WTC11 (cell line): ENCODE results near the gene MTM1. TPM values are rescaled to one million over a fixed set of nuclear protein-coding genes. Genes with fewer than 3 reads are reported as not detected.
A peak's percentile ranks its signal among the peaks of the same experiment; 100 is the strongest.

Experiments used
- ATAC-seq: fragments of 200-7000 bp; cut with Tn5 transposase; 2 replicates; pipeline ENCODE4 v1.10.0; 2021; ENCODE audit warnings: mild to moderate bottlenecking, moderate library complexity
- CTCF ChIA-PET: fragments of 300-600 bp; sonication (Branson Sonifier 250); formaldehyde crosslinking; loops from one replicate; lab custom pipeline; 2021; ENCODE audit warnings: antibody characterized with exemption; lab: Charles Lee
- POLR2A ChIA-PET: fragments of 350-600 bp; sonication (Branson Sonifier 250); formaldehyde crosslinking; loops from one replicate; lab custom pipeline; 2021; ENCODE audit warnings: antibody characterized with exemption; lab: Charles Lee
- DNase-seq: peaks from one replicate; pipeline ENCODE4 v3.0.0; 2021; ENCODE audit warnings: low spot score
- H3K27ac Mint-ChIP-seq: 2 replicates; pipeline ENCODE4 v1.8.0; 2021; ENCODE audit warnings: mixed read lengths
- H3K27me3 Mint-ChIP-seq: 2 replicates; pipeline ENCODE4 v1.8.0; 2021; ENCODE audit warnings: low read depth, mild to moderate bottlenecking, moderate library complexity, mixed read lengths
- H3K36me3 Mint-ChIP-seq: 2 replicates; pipeline ENCODE4 v1.8.0; 2021; ENCODE audit warnings: mixed read lengths
- H3K4me1 Mint-ChIP-seq: 2 replicates; pipeline ENCODE4 v1.8.0; 2022; ENCODE audit warnings: mixed read lengths
- H3K4me3 Mint-ChIP-seq: 2 replicates; pipeline ENCODE4 v1.8.0; 2021; ENCODE audit warnings: mild to moderate bottlenecking, moderate library complexity, mixed read lengths
- H3K9me3 Mint-ChIP-seq: 2 replicates; pipeline ENCODE4 v1.8.0; 2021; ENCODE audit warnings: mixed read lengths
- AR ChIP-seq: fragments of 250-450 bp; sonication (Bioruptor Pico); IDR thresholded peaks from 2 replicates; pipeline ENCODE4 v1.9.0; 2021; ENCODE audit warnings: mild to moderate bottlenecking
- ATF6 ChIP-seq: sonication (generic); formaldehyde crosslinking; IDR thresholded peaks from 2 replicates; pipeline ENCODE4 v1.8.1; 2023; ENCODE audit warnings: mild to moderate bottlenecking, missing genetic modification reagents
- E2F1 ChIP-seq: sonication (generic); formaldehyde crosslinking; IDR thresholded peaks from 2 replicates; pipeline ENCODE4 v1.8.0; 2022; ENCODE audit warnings: mild to moderate bottlenecking, missing genetic modification reagents
- ELF4 ChIP-seq: sonication (generic); formaldehyde crosslinking; IDR thresholded peaks from 2 replicates; pipeline ENCODE4 v1.8.1; 2022; ENCODE audit warnings: low read depth, mild to moderate bottlenecking, moderate library complexity, missing genetic modification reagents
- ESRRA ChIP-seq: sonication (generic); formaldehyde crosslinking; IDR thresholded peaks from 2 replicates; pipeline ENCODE4 v1.8.1; 2022; ENCODE audit warnings: mild to moderate bottlenecking, missing genetic modification reagents, borderline replicate concordance
- ETV6 ChIP-seq: sonication (generic); formaldehyde crosslinking; IDR thresholded peaks from 2 replicates; pipeline ENCODE4 v1.8.1; 2022; ENCODE audit warnings: mild to moderate bottlenecking, missing genetic modification reagents
- FOXJ3 ChIP-seq: sonication (generic); formaldehyde crosslinking; IDR thresholded peaks from 2 replicates; pipeline ENCODE4 v1.9.0; 2021; ENCODE audit warnings: missing genetic modification reagents, mild to moderate bottlenecking, borderline replicate concordance
- GTF2I ChIP-seq: fragments of 250-450 bp; sonication (Bioruptor Pico); conservative IDR thresholded peaks from 2 replicates; pipeline ENCODE4 v1.4.0; 2021; ENCODE audit warnings: mild to moderate bottlenecking
- HMGA2 ChIP-seq: fragments of 250-450 bp; sonication (Bioruptor Pico); IDR thresholded peaks from 2 replicates; pipeline ENCODE4 v1.4.0; 2021; ENCODE audit warnings: mild to moderate bottlenecking, moderate library complexity
- MLX ChIP-seq: sonication (generic); formaldehyde crosslinking; IDR thresholded peaks from 2 replicates; pipeline ENCODE4 v1.8.1; 2023; ENCODE audit warnings: mild to moderate bottlenecking, missing genetic modification reagents, moderate library complexity
- NR2C2 ChIP-seq: sonication (generic); formaldehyde crosslinking; IDR thresholded peaks from 2 replicates; pipeline ENCODE4 v1.8.0; 2022; ENCODE audit warnings: mild to moderate bottlenecking, missing genetic modification reagents
- OVOL2 ChIP-seq: fragments of 250-450 bp; sonication (Bioruptor Pico); IDR thresholded peaks from 2 replicates; pipeline ENCODE4 v1.9.0; 2021; ENCODE audit warnings: mild to moderate bottlenecking, borderline replicate concordance
- SMAD3 ChIP-seq: sonication (generic); formaldehyde crosslinking; IDR thresholded peaks from 2 replicates; pipeline ENCODE4 v1.8.0; 2022; ENCODE audit warnings: missing genetic modification reagents, mild to moderate bottlenecking, borderline replicate concordance
- TEAD4 ChIP-seq: sonication (generic); formaldehyde crosslinking; IDR thresholded peaks from 2 replicates; pipeline ENCODE4 v1.8.0; 2022; ENCODE audit warnings: mild to moderate bottlenecking, missing genetic modification reagents
- ZNF121 ChIP-seq: sonication (generic); formaldehyde crosslinking; IDR thresholded peaks from 2 replicates; pipeline ENCODE4 v1.8.0; 2023; ENCODE audit warnings: missing genetic modification reagents
- ZNF232 ChIP-seq: sonication (generic); formaldehyde crosslinking; IDR thresholded peaks from 2 replicates; pipeline ENCODE4 v1.8.0; 2022; ENCODE audit warnings: mild to moderate bottlenecking, missing genetic modification reagents
- ZNF425 ChIP-seq: fragments of 250-450 bp; sonication (Bioruptor Pico); conservative IDR thresholded peaks from 2 replicates; pipeline ENCODE4 v1.9.0; 2021; ENCODE audit warnings: mild to moderate bottlenecking
- total RNA-seq: library from RNA; stranded (reverse); gene quantifications from 3 replicates; pipeline ENCODE4 v1.2.3, GENCODE V29; 2021

MTM1 gene
- total RNA-seq, 1 experiment from 2014 or later = 10.4 TPM

- POLR2A ChIA-PET = no interaction called here
- H3K4me3 Mint-ChIP-seq = no peak overlapping the region
- CTCF ChIA-PET = interaction anchor here (1.5 kb wide), 1 partner anchor 135 kb away, joined by 6 read pairs; no protein-coding TSS in a partner anchor
Observed at GRCh38 chrX:150548684-150549083, 19.7 kb upstream of the MTM1 start.

GRCh38 chrX:150551963-150552362 is 16.5 kb upstream of the MTM1 start:
- ATAC-seq = no peak
- CTCF ChIA-PET = no interaction called here
- Mint-ChIP-seq H3K27ac (no peak overlapping the region), H3K4me3 (no peak overlapping the region), H3K9me3 (no peaks in the 10 kb centered on the region), H3K27me3 (peaks cover 54% of the 10 kb centered on the region), H3K4me1 (peaks cover 6% of the 10 kb centered on the region)
- POLR2A ChIA-PET = no interaction called here
- no peak for TF ChIP-seq OVOL2 (CRISPR knock-in tag)
- TF ChIP-seq ZNF232 (CRISPR knock-in tag) = no peak
- TF ChIP-seq ELF4 (CRISPR knock-in tag) = no peak
- no peak for TF ChIP-seq ZNF425 (CRISPR knock-in tag)
- no peak for TF ChIP-seq ESRRA
- no peak for TF ChIP-seq E2F1 (CRISPR knock-in tag)
- TF ChIP-seq FOXJ3 (CRISPR knock-in tag) = no peak
- no peak for TF ChIP-seq SMAD3 (CRISPR knock-in tag)
- no peak for TF ChIP-seq ATF6
- no peak for TF ChIP-seq GTF2I (CRISPR knock-in tag)
- TF ChIP-seq, all 79 proteins: peak for 0
- no peak for DNase-seq
- H3K36me3 Mint-ChIP-seq = no peaks in the 10 kb centered on the region

More at GRCh38 chrX:150548684-150549083, 19.7 kb upstream of the MTM1 start:
- no peak for DNase-seq
- no peak for TF ChIP-seq ZNF232 (CRISPR knock-in tag)
- Mint-ChIP-seq H3K27me3 (peaks cover 60% of the 10 kb centered on the region), H3K9me3 (no peaks in the 10 kb centered on the region), H3K27ac (no peak overlapping the region), H3K4me1 (peaks cover 17% of the 10 kb centered on the region), H3K36me3 (no peaks in the 10 kb centered on the region)
- no peak for ATAC-seq

GRCh38 chrX:150558424-150558823 is 10.0 kb upstream of the MTM1 start:
- ChIA-PET CTCF (interaction anchor here (1.2 kb wide), 1 partner anchor 14 kb away, joined by 4 read pairs; no protein-coding TSS in a partner anchor), POLR2A (interaction anchor here (0.9 kb wide), 1 partner anchor 10 kb away, joined by 3 read pairs; the partner anchor contains the start of gene MTM1)
- H3K4me3 Mint-ChIP-seq = peak overlapping the region; percentile 39
- H3K4me1 Mint-ChIP-seq = peaks cover 13% of the 10 kb centered on the region
- ATAC-seq (peak; percentile 85), DNase-seq (no peak)
- no peaks in the 10 kb centered on the region for H3K9me3 Mint-ChIP-seq
- H3K27ac Mint-ChIP-seq = no peak overlapping the region
- peaks cover 14% of the 10 kb centered on the region for H3K27me3 Mint-ChIP-seq
- no peaks in the 10 kb centered on the region for H3K36me3 Mint-ChIP-seq
- TF ChIP-seq ZNF121 (CRISPR knock-in tag) (no peak), MLX (CRISPR knock-in tag) (no peak), HMGA2 (CRISPR knock-in tag) (no peak), GTF2I (CRISPR knock-in tag) (no peak), AR (no peak), TEAD4 (CRISPR knock-in tag) (no peak), NR2C2 (CRISPR knock-in tag) (no peak), SMAD3 (CRISPR knock-in tag) (no peak), ETV6 (CRISPR knock-in tag) (no peak)
